Keratinocyte (primary cell): ENCODE data around the gene ITPK1. TPM values are rescaled to one million over a fixed set of nuclear protein-coding genes. Genes with fewer than 3 reads are reported as not detected.

ENCODE experiments used
- DNase-seq: peaks from one replicate; pipeline ENCODE4 v3.0.0-alpha.2; 2011; ENCODE audit warnings: low read depth, missing footprints, low spot score
- FAIRE-seq: peaks from 2 replicates; lab custom pipeline; 2011; peaks lifted over from hg19 to GRCh38; lab: Jason Lieb, UNC
- H2AFZ ChIP-seq: 2 replicates; pipeline ENCODE4 v1.6.0; 2012; ENCODE audit warnings: low read length, control low read depth, inconsistent platforms; ENCODE audit not compliant: control insufficient read depth
- H3K27ac ChIP-seq: 2 replicates; pipeline ENCODE4 v1.5.1; 2011; ENCODE audit warnings: low read length; ENCODE audit not compliant: control insufficient read depth, insufficient read depth
- H3K27me3 ChIP-seq: 3 replicates; pipeline ENCODE4 v1.6.0; 2011; ENCODE audit warnings: low read length; ENCODE audit not compliant: control insufficient read depth, insufficient read depth; ENCODE audit errors: extremely low read depth
- H3K36me3 ChIP-seq, 2 experiments: 2 replicates in 1 of 2; 3 replicates in 1 of 2; pipeline ENCODE4 v1.5.1; 2011; ENCODE audit warnings: low read length in 2 of 2, mild to moderate bottlenecking in 1 of 2; ENCODE audit not compliant: control insufficient read depth in 2 of 2, insufficient read depth in 2 of 2; ENCODE audit errors: extremely low read depth in 1 of 2
- H3K4me1 ChIP-seq: 3 replicates; pipeline ENCODE4 v1.5.1; 2011; ENCODE audit warnings: low read length; ENCODE audit not compliant: control insufficient read depth, insufficient read depth; ENCODE audit errors: extremely low read depth
- H3K4me2 ChIP-seq: 3 replicates; pipeline ENCODE4 v1.6.0; 2011; ENCODE audit warnings: low read depth, low read length; ENCODE audit not compliant: control insufficient read depth, insufficient read depth; ENCODE audit errors: extremely low read depth
- H3K4me3 ChIP-seq, 3 experiments: fragments of 200-600 bp in 1 of 3; sonication (generic) in 1 of 3; 2 replicates in 2 of 3; 3 replicates in 1 of 3; pipeline ENCODE4 v1.5.1; 2011 to 2016; ENCODE audit warnings: low read length in 3 of 3, mild to moderate bottlenecking in 3 of 3, control low read depth in 2 of 3, inconsistent platforms in 1 of 3, low read depth in 1 of 3, mixed read lengths in 1 of 3, mixed run types in 1 of 3, moderate library complexity in 1 of 3; ENCODE audit not compliant: control insufficient read depth in 2 of 3, insufficient read depth in 2 of 3; ENCODE audit errors: extremely low read depth in 1 of 3
- H3K79me2 ChIP-seq: 2 replicates; pipeline ENCODE4 v1.6.0; 2012; ENCODE audit warnings: low read length; ENCODE audit not compliant: control insufficient read depth, insufficient read depth
- H3K9ac ChIP-seq: 3 replicates; pipeline ENCODE4 v1.6.0; 2011; ENCODE audit warnings: low read length; ENCODE audit not compliant: control insufficient read depth, insufficient read depth; ENCODE audit errors: extremely low read depth
- H3K9me1 ChIP-seq: 3 replicates; pipeline ENCODE4 v1.6.0; 2011; ENCODE audit warnings: low read length; ENCODE audit not compliant: control insufficient read depth, insufficient read depth; ENCODE audit errors: extremely low read depth
- H3K9me3 ChIP-seq: 2 replicates; pipeline ENCODE4 v1.5.1; 2012; ENCODE audit warnings: low read depth, low read length; ENCODE audit not compliant: control insufficient read depth
- H4K20me1 ChIP-seq: 3 replicates; pipeline ENCODE4 v1.6.0; 2011; ENCODE audit warnings: low read length; ENCODE audit not compliant: control insufficient read depth, insufficient read depth; ENCODE audit errors: extremely low read depth
- EZH2 ChIP-seq: IDR thresholded peaks from one replicate; pipeline ENCODE4 v1.6.1; 2012; ENCODE audit warnings: inconsistent platforms, mild to moderate bottlenecking, low read length, moderate library complexity
- dilution Hi-C: fragments of 300-500 bp; cut with MboI; formaldehyde crosslinking; loops from one replicate; pipeline ENCODE4 v1.7.0; 2020; ENCODE audit warnings: low sequenced_read_pairs; ENCODE audit not compliant: extremely low pct_ligation_motif_present
- polyA plus RNA-seq, 5 experiments: library from polyadenylated mRNA; depleted of rRNA in 3 of 5; stranded (reverse) in 3 of 5; stranded (forward) in 1 of 5; unstranded in 1 of 5; fragments of >200 nt; gene quantifications; 1 replicate in 1 of 5; 2 replicates in 3 of 5; 3 replicates in 1 of 5; pipeline versions ENCODE4 v1.2.1 to v1.2.3, GENCODE V29; 2011 to 2012; ENCODE audit warnings: missing spikeins in 2 of 5, low read depth in 1 of 5, low replicate concordance in 1 of 5
- TF ChIP-seq, protein P1 (sequence below), 3 experiments: IDR thresholded peaks in 1 of 3; conservative IDR thresholded peaks in 1 of 3; optimal IDR thresholded peaks in 1 of 3; 2 replicates in 2 of 3; 3 replicates in 1 of 3; pipeline versions ENCODE3 to v1.5.1; 2011; ENCODE audit warnings: low read length in 3 of 3, mild to moderate bottlenecking in 3 of 3, moderate library complexity in 2 of 3, control low read depth in 1 of 3, inconsistent platforms in 1 of 3; ENCODE audit not compliant: insufficient read depth in 2 of 3; ENCODE audit errors: extremely low read depth in 1 of 3

Gene ITPK1
- polyA plus RNA-seq, 1 donor (not counting 4 experiments of a cell fraction or from before 2014, with no cell fraction given), result 67.8 TPM

DNA sequence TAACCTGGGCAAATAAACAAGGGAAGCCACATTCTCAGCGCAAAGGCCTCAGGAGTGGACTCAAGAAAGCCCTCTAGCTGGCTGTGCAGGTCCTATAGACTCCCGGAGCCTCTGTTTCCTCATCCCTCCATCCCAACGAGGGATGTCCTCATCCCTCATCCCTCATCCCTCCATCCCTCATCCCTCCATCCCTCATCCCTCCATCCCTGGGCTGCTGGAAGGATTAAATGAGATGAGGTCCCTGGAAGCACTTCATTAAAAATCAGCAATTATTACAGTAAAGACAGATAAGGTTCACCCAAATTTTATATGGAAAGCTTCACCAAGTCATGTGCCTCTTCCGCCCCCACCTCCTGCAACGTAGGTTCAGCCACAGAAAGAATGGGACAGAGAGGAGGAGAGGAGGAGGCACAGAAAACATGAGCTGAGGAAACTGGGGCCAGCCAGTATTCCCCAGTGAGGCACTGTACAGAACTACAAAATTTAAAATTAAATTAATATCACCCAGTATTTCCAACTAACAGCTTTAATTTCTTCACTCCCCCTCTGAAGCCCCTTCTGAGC, 4.8 kb downstream of the ITPK1 start:
- peaks cover 0 to 7% of the 10 kb centered on the region in 2 experiments for H3K36me3 ChIP-seq
- H3K27ac ChIP-seq, result no peak overlapping the region
- FAIRE-seq (no peak), DNase-seq (no peak)
- TF ChIP-seq EZH2, result no peak
- TF ChIP-seq, protein P1, sequence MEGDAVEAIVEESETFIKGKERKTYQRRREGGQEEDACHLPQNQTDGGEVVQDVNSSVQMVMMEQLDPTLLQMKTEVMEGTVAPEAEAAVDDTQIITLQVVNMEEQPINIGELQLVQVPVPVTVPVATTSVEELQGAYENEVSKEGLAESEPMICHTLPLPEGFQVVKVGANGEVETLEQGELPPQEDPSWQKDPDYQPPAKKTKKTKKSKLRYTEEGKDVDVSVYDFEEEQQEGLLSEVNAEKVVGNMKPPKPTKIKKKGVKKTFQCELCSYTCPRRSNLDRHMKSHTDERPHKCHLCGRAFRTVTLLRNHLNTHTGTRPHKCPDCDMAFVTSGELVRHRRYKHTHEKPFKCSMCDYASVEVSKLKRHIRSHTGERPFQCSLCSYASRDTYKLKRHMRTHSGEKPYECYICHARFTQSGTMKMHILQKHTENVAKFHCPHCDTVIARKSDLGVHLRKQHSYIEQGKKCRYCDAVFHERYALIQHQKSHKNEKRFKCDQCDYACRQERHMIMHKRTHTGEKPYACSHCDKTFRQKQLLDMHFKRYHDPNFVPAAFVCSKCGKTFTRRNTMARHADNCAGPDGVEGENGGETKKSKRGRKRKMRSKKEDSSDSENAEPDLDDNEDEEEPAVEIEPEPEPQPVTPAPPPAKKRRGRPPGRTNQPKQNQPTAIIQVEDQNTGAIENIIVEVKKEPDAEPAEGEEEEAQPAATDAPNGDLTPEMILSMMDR (optimal IDR thresholded peaks at IDR 0.05 in 1 of 3, IDR thresholded peaks at IDR 0.05 in 1 of 3, conservative IDR thresholded peaks at IDR 0.05 in 1 of 3; ENCODE audit: extremely low read depth in 1 of 3, insufficient read depth in 2 of 3, low read length in 3 of 3), result no peak
- H2AFZ ChIP-seq, result no peak overlapping the region
- no peak overlapping the region for H3K4me2 ChIP-seq
- H3K9me3 ChIP-seq, result no peaks in the 10 kb centered on the region
- dilution Hi-C loops, result no loop called here
- H4K20me1 ChIP-seq, result peaks cover 7% of the 10 kb centered on the region
- H3K27me3 ChIP-seq, result no peaks in the 10 kb centered on the region
- peaks cover 10% of the 10 kb centered on the region for H3K9me1 ChIP-seq
- H3K4me1 ChIP-seq, result peaks cover 19% of the 10 kb centered on the region
- peaks cover 86% of the 10 kb centered on the region for H3K79me2 ChIP-seq
- H3K9ac ChIP-seq, result no peak overlapping the region
- H3K4me3 ChIP-seq, result no peak overlapping the region

DNA sequence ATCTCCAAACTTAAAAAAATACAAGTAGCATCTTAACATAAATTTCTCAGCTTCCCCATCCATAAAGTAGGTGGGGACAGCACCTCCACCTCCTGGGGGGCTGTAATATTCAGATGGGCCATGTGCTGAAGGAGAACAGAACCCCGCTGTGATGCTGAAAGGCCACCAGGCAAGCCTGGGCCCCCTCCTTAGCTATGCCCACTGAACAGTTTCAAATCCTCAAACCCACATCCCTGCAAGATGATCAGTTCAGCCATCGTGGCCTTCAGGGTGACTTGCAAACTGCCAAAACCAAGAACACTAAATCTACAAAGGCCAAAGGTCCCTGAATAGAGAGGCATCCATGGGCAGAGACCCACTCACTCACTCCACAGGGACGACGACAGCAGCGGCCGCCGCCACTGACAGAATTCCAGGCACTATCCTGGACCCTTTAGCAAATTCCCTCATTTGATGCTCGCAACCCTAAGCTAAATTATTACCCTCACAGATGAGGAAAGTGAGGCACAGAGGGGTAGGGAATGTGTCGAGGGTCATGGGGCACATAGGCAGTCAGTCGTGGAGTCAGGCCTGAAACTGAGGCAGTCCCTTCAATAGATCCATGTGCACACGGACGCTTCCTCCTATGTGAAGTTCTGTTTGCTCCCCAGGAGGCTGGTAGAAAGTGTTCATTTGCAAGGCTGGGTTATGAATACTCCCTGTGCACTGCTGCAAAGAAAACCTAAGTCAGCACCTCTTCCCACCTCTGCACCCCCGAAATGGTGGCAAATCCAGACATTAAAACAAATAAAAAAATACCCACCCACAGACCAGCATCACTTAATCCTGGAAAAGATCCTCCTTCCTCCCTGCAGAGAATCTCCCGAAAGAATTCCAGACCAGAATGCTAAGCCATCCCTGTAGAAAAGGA, 5.9 kb downstream of the ITPK1 start:
- Histone ChIP-seq H3K4me2 (no peak overlapping the region), H3K27me3 (no peaks in the 10 kb centered on the region), H3K79me2 (peaks cover 89% of the 10 kb centered on the region), H3K9me1 (peaks cover 10% of the 10 kb centered on the region), H2AFZ (no peak overlapping the region), H3K9me3 (no peaks in the 10 kb centered on the region), H3K4me1 (peaks cover 21% of the 10 kb centered on the region), H3K9ac (no peak overlapping the region), H3K4me3 (no peak overlapping the region), H4K20me1 (peaks cover 7% of the 10 kb centered on the region), H3K27ac (no peak overlapping the region), H3K36me3 (peaks cover 0 to 7% of the 10 kb centered on the region in 2 experiments)
- dilution Hi-C loops, result no loop called here
- FAIRE-seq (no peak), DNase-seq (no peak)
- no peak for TF ChIP-seq EZH2
- TF ChIP-seq, protein P1 (optimal IDR thresholded peaks at IDR 0.05 in 1 of 3, IDR thresholded peaks at IDR 0.05 in 1 of 3, conservative IDR thresholded peaks at IDR 0.05 in 1 of 3; ENCODE audit: extremely low read depth in 1 of 3, insufficient read depth in 2 of 3, low read length in 3 of 3), result no peak
